Measurements from ENCODE around the gene IZUMO2. TPM values are rescaled to one million over a fixed set of nuclear protein-coding genes. Genes with fewer than 3 reads are reported as not detected.

Gene IZUMO2
- total RNA-seq, 1 experiment from 2014 or later, result not detected

- no peak for TF ChIP-seq CTCF (IDR thresholded peaks at IDR 0.05; ENCODE audit: unreplicated experiment)
- Mint-ChIP-seq H3K27me3 (ENCODE audit: insufficient read depth, unreplicated experiment) (no peaks in the 10 kb centered on the region), H3K9me3 (ENCODE audit: unreplicated experiment) (peaks cover 39% of the 10 kb centered on the region)
These were observed 35.6 kb upstream of the IZUMO2 start for GRCh38 chr19:50198431-50199258.

GRCh38 chr19:50197348-50197747 is 34.3 kb upstream of the IZUMO2 start:
- DNase-seq (ENCODE audit: unreplicated experiment), result no peak
- TF ChIP-seq CTCF (IDR thresholded peaks at IDR 0.05; ENCODE audit: unreplicated experiment), result no peak
- CTCF ChIA-PET, result no interaction called here
- no peaks in the 10 kb centered on the region for H3K36me3 Mint-ChIP-seq (ENCODE audit: insufficient read depth, unreplicated experiment)
- H3K4me3 Mint-ChIP-seq (ENCODE audit: unreplicated experiment), result no peak overlapping the region
- no TSS peak for BruUV-seq (replicated peaks)
- peaks cover 46% of the 10 kb centered on the region for H3K9me3 Mint-ChIP-seq (ENCODE audit: unreplicated experiment)
- POLR2A ChIA-PET, result no interaction called here
- H3K4me1 Mint-ChIP-seq (ENCODE audit: insufficient read depth, unreplicated experiment), result no peaks in the 10 kb centered on the region
- no peak overlapping the region for H3K27ac Mint-ChIP-seq (ENCODE audit: low read depth, unreplicated experiment)
- intact Hi-C loops (cut with micrococcal nuclease), result no loop called here
- H3K27me3 Mint-ChIP-seq (ENCODE audit: insufficient read depth, unreplicated experiment), result no peaks in the 10 kb centered on the region

More at GRCh38 chr19:50198431-50199258, 35.6 kb upstream of the IZUMO2 start:
- Mint-ChIP-seq H3K27ac (ENCODE audit: low read depth, unreplicated experiment) (no peak overlapping the region), H3K36me3 (ENCODE audit: insufficient read depth, unreplicated experiment) (no peaks in the 10 kb centered on the region), H3K4me1 (ENCODE audit: insufficient read depth, unreplicated experiment) (no peaks in the 10 kb centered on the region), H3K4me3 (ENCODE audit: unreplicated experiment) (no peak overlapping the region)
- BruUV-seq (replicated peaks), result no TSS peak
- POLR2A ChIA-PET, result interaction anchor here (0.8 kb wide), 1 partner anchor 62 kb away, joined by 3 read pairs; no protein-coding TSS in a partner anchor
- DNase-seq (ENCODE audit: unreplicated experiment), result no peak
- intact Hi-C loops (cut with micrococcal nuclease), result no loop called here
- CTCF ChIA-PET, result interaction anchor here (0.6 to 0.7 kb wide), 2 partner anchors 24 to 159 kb away, joined by 3 read pairs; no protein-coding TSS in a partner anchor

GRCh38 chr19:50196322-50196932 is 33.3 kb upstream of the IZUMO2 start:
- Mint-ChIP-seq H3K9me3 (ENCODE audit: unreplicated experiment) (peaks cover 42% of the 10 kb centered on the region), H3K4me1 (ENCODE audit: insufficient read depth, unreplicated experiment) (no peaks in the 10 kb centered on the region), H3K4me3 (ENCODE audit: unreplicated experiment) (no peak overlapping the region), H3K36me3 (ENCODE audit: insufficient read depth, unreplicated experiment) (no peaks in the 10 kb centered on the region), H3K27me3 (ENCODE audit: insufficient read depth, unreplicated experiment) (no peaks in the 10 kb centered on the region), H3K27ac (ENCODE audit: low read depth, unreplicated experiment) (no peak overlapping the region)
- DNase-seq (ENCODE audit: unreplicated experiment), result no peak
- CTCF ChIA-PET, result no interaction called here
- POLR2A ChIA-PET, result no interaction called here
- intact Hi-C loops (cut with micrococcal nuclease), result no loop called here
- TF ChIP-seq CTCF (IDR thresholded peaks at IDR 0.05; ENCODE audit: unreplicated experiment), result no peak
- BruUV-seq (replicated peaks), result no TSS peak

- no peaks in the 10 kb centered on the region for H3K4me1 Mint-ChIP-seq (ENCODE audit: insufficient read depth, unreplicated experiment)
- H3K27ac Mint-ChIP-seq (ENCODE audit: low read depth, unreplicated experiment), result no peak overlapping the region
- no peaks in the 10 kb centered on the region for H3K36me3 Mint-ChIP-seq (ENCODE audit: insufficient read depth, unreplicated experiment)
- BruUV-seq (replicated peaks), result no TSS peak
- no peaks in the 10 kb centered on the region for H3K27me3 Mint-ChIP-seq (ENCODE audit: insufficient read depth, unreplicated experiment)
- ChIA-PET CTCF (interaction anchor here (0.6 kb wide), 2 partner anchors 11 to 392 kb away, joined by 3 read pairs; no protein-coding TSS in a partner anchor), POLR2A (no interaction called here)
- TF ChIP-seq CTCF (IDR thresholded peaks at IDR 0.05; ENCODE audit: unreplicated experiment), result no peak
- DNase-seq (ENCODE audit: unreplicated experiment), result no peak
- peaks cover 51% of the 10 kb centered on the region for H3K9me3 Mint-ChIP-seq (ENCODE audit: unreplicated experiment)
- intact Hi-C loops (cut with micrococcal nuclease), result no loop called here
- no peak overlapping the region for H3K4me3 Mint-ChIP-seq (ENCODE audit: unreplicated experiment)
These were observed 32.1 kb upstream of the IZUMO2 start for GRCh38 chr19:50195224-50195623.
